Measurements from ENCODE around the gene ZNF14. TPM values are rescaled to one million over a fixed set of nuclear protein-coding genes. Genes with fewer than 3 reads are reported as not detected.
"Not testable (repeated sequence)": the region's sequence is repeated elsewhere in the genome, so short reads cannot be mapped to it uniquely, and the experiment has no call there.

The ZNF14 gene
- total RNA-seq (10 to 100 TPM in 2 of 4 donors, 1 to 10 TPM in 2; 7.8 to 14.5 (median 9.5) TPM), polyA plus RNA-seq (1 to 10 TPM; 1.2 to 3.6 (median 1.4) TPM)

- 1% methylated on average over 61 of the region's 61 CpGs for WGBS, 2 donors
- Histone ChIP-seq H3K4me1 (peaks cover 0 to 12% (median 10%) of the 10 kb centered on the region in 4 donors), H3K9me3 (peaks cover 0 to 9% (median 5%) of the 10 kb centered on the region in 4 donors), H3K27me3 (no peaks in the 10 kb centered on the region), H3K27ac (peak within 1 kb of the TSS; percentile 74 to 80 (median 78)), H3K4me3 (peak within 1 kb of the TSS; percentile 72 to 85 (median 80)), H3K36me3 (peaks cover 0 to 24% (median 5%) of the 10 kb centered on the region in 4 donors)
- intact Hi-C loops (cut with DNase I) = loop anchor here (1.0 to 10.0 kb wide), 5 partner anchors 44 to 172 kb away; partner anchors contain the start of genes ZNF101, ZNF253, ZNF506 and ZNF93
- TF ChIP-seq EP300 (IDR thresholded peaks at IDR 0.05) (no peak), POLR2AphosphoS5 (IDR thresholded peaks at IDR 0.05) (peak; percentile 94 to 96 (median 94)), CTCF (IDR thresholded peaks at IDR 0.05) (peak in 1 of 4 experiments; percentile 10), POLR2A (IDR thresholded peaks at IDR 0.05) (peak; percentile 70 to 72)
- DNase-seq = peak; percentile 97
These were observed at the start of gene ZNF14 for GRCh38 chr19:19732579-19733501. TSS of gene ZNF14 (minus strand) at chr19:19733112. CDS start at chr19:19732958, 154 bp downstream.

- H3K4me1 ChIP-seq = peaks cover 0 to 15% (median 10%) of the 10 kb centered on the region in 4 donors
- H3K9me3 ChIP-seq; H3K27ac ChIP-seq; DNase-seq; H3K4me3 ChIP-seq; intact Hi-C loops (cut with DNase I); H3K27me3 ChIP-seq; H3K36me3 ChIP-seq: not testable (repeated sequence)
- WGBS, 2 donors = 90 to 94% methylated on average over 6 of the region's 6 CpGs
These were observed 48.9 kb upstream of the ZNF14 start for GRCh38 chr19:19781791-19782190.

GRCh38 chr19:19778666-19779065, 45.8 kb upstream of the ZNF14 start:
- Histone ChIP-seq H3K9me3 (no peaks in the 10 kb centered on the region), H3K36me3 (no peaks in the 10 kb centered on the region), H3K27ac (no peak overlapping the region), H3K4me1 (peaks cover 0 to 24% (median 18%) of the 10 kb centered on the region in 4 donors), H3K27me3 (no peaks in the 10 kb centered on the region), H3K4me3 (no peak overlapping the region)
- TF ChIP-seq CTCF (IDR thresholded peaks at IDR 0.05) = no peak
- no peak for DNase-seq
- 95% methylated on average over 2 of the region's 2 CpGs for WGBS, 2 donors
- intact Hi-C loops (cut with DNase I) = no loop called here

- 88 to 91% methylated on average over 5 of the region's 5 CpGs for WGBS, 2 donors
- Histone ChIP-seq H3K27ac (no peak overlapping the region), H3K9me3 (no peaks in the 10 kb centered on the region), H3K4me1 (peaks cover 0 to 24% (median 18%) of the 10 kb centered on the region in 4 donors), H3K36me3 (no peaks in the 10 kb centered on the region), H3K4me3 (peak overlapping the region in 1 of 4 donors; percentile 75), H3K27me3 (no peaks in the 10 kb centered on the region)
- no peak for TF ChIP-seq CTCF (IDR thresholded peaks at IDR 0.05)
- no peak for TF ChIP-seq POLR2AphosphoS5 (IDR thresholded peaks at IDR 0.05)
- TF ChIP-seq EP300 (IDR thresholded peaks at IDR 0.05) = no peak
- TF ChIP-seq POLR2A (IDR thresholded peaks at IDR 0.05) = no peak
- intact Hi-C loops (cut with DNase I) = loop anchor here (1.0 to 2.0 kb wide), 2 partner anchors 44 to 115 kb away; partner anchors contain the start of genes ATP13A1 and ZNF14
- no peak for DNase-seq
These were observed 44.8 kb upstream of the ZNF14 start for GRCh38 chr19:19777692-19778091.

Data from sigmoid colon (tissue), 7 donors.